HG03175 (cell line): ENCODE measurements around the gene ATP6V1G2.
"Not testable (repeated sequence)": the region's sequence is repeated elsewhere in the genome, so short reads cannot be mapped to it uniquely, and the experiment has no call there.

Experiments
- ATAC-seq: cut with Tn5 transposase; IDR thresholded peaks from one replicate; pipeline ENCODE4 v1.9.1; 2021; ENCODE audit warnings: mild to moderate bottlenecking, moderate library complexity; ENCODE audit not compliant: unreplicated experiment

ATP6V1G2 gene

DNA sequence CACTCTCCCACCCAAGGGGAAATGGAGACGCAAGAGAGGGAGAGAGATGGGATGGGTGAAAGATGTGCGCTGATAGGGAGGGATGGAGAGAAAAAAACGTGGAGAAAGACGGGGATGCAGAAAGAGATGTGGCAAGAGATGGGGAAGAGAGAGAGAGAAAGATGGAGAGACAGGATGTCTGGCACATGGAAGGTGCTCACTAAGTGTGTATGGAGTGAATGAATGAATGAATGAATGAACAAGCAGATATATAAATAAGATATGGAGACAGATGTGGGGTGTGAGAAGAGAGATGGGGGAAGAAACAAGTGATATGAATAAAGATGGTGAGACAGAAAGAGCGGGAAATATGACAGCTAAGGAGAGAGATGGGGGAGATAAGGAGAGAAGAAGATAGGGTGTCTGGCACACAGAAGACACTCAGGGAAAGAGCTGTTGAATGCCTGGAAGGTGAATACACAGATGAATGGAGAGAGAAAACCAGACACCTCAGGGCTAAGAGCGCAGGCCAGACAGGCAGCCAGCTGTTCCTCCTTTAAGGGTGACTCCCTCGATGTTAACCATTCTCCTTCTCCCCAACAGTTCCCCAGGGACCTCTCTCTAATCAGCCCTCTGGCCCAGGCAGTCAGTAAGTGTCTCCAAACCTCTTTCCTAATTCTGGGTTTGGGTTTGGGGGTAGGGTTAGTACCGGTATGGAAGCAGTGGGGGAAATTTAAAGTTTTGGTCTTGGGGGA is 29.7 kb upstream of the ATP6V1G2 start:
- ATAC-seq, result no peak

DNA sequence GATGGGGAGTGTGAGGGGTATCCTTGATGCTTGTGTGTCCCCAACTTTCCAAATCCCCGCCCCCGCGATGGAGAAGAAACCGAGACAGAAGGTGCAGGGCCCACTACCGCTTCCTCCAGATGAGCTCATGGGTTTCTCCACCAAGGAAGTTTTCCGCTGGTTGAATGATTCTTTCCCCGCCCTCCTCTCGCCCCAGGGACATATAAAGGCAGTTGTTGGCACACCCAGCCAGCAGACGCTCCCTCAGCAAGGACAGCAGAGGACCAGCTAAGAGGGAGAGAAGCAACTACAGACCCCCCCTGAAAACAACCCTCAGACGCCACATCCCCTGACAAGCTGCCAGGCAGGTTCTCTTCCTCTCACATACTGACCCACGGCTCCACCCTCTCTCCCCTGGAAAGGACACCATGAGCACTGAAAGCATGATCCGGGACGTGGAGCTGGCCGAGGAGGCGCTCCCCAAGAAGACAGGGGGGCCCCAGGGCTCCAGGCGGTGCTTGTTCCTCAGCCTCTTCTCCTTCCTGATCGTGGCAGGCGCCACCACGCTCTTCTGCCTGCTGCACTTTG is 29.0 kb upstream of the ATP6V1G2 start, which contains the start of gene TNF:
TSS of gene TNF (plus strand) at position 231 of the 567 bp plus-strand sequence. CDS start at position 408, 177 bp downstream.
- ATAC-seq, result no peak

DNA sequence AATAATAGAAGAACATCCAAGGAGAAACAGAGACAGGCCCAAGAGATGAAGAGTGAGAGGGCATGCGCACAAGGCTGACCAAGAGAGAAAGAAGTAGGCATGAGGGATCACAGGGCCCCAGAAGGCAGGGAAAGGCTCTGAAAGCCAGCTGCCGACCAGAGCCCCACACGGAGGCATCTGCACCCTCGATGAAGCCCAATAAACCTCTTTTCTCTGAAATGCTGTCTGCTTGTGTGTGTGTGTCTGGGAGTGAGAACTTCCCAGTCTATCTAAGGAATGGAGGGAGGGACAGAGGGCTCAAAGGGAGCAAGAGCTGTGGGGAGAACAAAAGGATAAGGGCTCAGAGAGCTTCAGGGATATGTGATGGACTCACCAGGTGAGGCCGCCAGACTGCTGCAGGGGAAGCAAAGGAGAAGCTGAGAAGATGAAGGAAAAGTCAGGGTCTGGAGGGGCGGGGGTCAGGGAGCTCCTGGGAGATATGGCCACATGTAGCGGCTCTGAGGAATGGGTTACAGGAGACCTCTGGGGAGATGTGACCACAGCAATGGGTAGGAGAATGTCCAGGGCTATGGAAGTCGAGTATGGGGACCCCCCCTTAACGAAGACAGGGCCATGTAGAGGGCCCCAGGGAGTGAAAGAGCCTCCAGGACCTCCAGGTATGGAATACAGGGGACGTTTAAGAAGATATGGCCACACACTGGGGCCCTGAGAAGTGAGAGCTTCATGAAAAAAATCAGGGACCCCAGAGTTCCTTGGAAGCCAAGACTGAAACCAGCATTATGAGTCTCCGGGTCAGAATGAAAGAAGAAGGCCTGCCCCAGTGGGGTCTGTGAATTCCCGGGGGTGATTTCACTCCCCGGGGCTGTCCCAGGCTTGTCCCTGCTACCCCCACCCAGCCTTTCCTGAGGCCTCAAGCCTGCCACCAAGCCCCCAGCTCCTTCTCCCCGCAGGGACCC is 28.0 kb upstream of the ATP6V1G2 start:
- no peak for ATAC-seq

DNA sequence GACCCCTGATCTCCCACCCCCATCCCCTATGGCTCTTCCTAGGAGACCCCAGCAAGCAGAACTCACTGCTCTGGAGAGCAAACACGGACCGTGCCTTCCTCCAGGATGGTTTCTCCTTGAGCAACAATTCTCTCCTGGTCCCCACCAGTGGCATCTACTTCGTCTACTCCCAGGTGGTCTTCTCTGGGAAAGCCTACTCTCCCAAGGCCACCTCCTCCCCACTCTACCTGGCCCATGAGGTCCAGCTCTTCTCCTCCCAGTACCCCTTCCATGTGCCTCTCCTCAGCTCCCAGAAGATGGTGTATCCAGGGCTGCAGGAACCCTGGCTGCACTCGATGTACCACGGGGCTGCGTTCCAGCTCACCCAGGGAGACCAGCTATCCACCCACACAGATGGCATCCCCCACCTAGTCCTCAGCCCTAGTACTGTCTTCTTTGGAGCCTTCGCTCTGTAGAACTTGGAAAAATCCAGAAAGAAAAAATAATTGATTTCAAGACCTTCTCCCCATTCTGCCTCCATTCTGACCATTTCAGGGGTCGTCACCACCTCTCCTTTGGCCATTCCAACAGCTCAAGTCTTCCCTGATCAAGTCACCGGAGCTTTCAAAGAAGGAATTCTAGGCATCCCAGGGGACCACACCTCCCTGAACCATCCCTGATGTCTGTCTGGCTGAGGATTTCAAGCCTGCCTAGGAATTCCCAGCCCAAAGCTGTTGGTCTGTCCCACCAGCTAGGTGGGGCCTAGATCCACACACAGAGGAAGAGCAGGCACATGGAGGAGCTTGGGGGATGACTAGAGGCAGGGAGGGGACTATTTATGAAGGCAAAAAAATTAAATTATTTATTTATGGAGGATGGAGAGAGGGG is 27.1 kb upstream of the ATP6V1G2 start:
- no peak for ATAC-seq

DNA sequence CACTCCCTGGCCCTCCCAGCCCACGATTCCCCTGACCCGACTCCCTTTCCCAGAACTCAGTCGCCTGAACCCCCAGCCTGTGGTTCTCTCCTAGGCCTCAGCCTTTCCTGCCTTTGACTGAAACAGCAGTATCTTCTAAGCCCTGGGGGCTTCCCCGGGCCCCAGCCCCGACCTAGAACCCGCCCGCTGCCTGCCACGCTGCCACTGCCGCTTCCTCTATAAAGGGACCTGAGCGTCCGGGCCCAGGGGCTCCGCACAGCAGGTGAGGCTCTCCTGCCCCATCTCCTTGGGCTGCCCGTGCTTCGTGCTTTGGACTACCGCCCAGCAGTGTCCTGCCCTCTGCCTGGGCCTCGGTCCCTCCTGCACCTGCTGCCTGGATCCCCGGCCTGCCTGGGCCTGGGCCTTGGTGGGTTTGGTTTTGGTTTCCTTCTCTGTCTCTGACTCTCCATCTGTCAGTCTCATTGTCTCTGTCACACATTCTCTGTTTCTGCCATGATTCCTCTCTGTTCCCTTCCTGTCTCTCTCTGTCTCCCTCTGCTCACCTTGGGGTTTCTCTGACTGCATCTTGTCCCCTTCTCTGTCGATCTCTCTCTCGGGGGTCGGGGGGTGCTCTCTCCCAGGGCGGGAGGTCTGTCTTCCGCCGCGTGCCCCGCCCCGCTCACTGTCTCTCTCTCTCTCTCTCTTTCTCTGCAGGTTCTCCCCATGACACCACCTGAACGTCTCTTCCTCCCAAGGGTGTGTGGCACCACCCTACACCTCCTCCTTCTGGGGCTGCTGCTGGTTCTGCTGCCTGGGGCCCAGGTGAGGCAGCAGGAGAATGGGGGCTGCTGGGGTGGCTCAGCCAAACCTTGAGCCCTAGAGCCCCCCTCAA is 25.9 kb upstream of the ATP6V1G2 start, which contains the start of gene LTA:
TSS of gene LTA (plus strand) at position 249 of the 871 bp plus-strand sequence. CDS start at position 703, 454 bp downstream.
- peak; percentile 55 for ATAC-seq

DNA sequence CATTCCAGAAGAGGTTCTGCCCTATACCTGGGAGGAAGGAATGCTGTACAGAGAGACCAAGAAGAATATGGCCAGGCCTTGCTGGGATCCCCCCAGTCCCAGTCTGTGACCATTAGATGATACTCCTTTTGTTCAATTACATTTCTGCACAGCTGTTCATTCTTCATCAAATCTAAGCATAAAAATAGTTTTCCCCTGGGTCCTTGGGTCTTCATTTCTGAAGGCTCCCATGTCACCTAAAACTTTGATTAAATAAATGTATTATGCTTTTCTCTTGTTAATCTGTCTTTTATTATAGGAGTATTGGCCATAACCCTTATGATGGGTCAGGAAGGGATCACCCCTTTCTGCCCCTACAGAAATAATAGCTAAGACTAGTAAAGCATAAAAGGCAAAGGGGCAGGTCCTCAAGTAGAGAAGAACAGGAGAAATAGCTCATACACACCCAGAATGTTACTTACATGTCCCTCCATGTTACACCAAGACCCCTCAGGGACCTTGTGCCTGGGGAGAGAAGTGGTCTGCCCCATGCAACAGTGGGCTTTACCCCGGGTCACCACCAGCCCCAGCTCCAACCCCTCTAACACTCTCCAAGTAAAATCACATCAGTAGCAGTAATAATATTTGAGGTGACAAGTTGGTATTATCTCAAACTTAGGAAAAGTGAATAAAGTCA is 23.6 kb upstream of the ATP6V1G2 start:
- ATAC-seq, result no peak

DNA sequence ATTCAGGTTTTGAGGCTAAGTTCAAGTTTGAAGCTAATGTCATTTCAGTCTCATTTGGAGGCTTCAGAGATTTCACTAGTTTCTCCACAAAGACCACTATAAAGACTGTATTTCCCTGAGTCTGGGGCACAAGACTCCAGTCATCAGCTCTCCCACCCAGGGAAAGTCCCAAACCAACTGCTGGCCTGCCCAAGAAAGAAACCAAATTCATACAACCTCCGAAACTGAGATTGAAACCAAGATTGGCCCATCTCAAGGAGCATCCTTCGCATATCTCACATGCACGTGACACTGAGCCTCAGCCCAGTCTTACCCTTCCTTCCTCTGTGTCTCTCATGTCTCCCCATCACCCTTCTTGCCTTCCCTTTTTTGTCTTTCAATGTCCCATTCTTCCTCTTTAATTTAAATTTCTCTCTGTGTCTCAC is 22.1 kb upstream of the ATP6V1G2 start:
- ATAC-seq, result peak; percentile 71

DNA sequence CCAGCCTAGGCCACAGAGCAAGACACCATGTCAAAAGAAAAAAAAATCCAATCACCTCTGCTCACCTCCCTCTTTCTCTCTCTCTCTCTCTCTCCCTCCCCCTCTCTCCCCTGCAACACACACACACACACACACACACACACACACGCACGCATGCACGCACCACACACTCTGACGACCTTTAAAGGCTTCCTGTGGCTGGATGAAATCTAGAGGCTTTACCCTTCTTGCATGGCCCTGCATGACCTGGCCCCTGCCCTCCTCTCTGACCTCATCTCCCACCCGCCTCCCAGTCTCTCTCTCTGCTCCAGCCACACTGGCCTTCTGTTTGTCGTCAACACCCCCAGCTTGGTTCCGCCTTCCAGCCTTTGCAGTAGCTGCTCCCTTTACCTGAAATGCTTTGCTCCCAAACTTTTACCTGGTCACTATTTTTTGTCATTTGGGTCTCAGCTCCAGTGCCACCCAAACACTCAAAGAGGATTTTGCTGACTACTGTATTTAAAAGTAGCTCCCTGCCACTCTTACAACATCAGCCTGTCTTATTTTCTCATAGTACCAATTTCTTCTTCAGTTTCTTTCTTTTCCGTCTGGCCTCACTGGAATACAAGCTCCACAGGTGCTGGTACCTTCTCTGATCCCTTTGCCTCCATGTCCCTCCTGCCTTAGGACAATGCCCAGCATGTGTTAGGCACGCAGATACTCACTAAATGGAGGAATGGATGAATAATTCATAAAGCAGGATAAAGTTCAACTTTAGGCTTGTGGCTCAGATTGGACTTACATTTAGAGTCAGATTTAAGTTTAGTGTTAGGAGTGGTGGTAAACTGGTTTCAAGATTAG is 21.3 kb upstream of the ATP6V1G2 start:
- no peak for ATAC-seq

DNA sequence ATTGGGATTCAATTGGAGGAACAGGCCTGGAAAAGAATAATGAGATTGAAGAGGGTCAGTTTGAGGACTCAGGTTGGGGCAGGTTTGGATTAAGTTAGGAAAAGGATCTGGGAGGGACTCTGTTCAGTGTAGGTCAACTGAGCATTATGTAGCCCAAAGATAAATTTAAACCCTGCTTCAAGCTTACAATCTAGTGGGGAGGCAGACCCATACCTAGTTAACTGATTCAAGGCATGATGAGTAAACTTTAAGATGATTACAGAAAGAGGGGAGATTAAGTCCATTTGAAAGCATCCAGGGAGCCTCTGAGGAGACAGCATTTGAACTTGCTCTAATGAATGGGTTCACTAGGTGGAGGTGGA is 14.3 kb upstream of the ATP6V1G2 start:
- ATAC-seq, result no peak

DNA sequence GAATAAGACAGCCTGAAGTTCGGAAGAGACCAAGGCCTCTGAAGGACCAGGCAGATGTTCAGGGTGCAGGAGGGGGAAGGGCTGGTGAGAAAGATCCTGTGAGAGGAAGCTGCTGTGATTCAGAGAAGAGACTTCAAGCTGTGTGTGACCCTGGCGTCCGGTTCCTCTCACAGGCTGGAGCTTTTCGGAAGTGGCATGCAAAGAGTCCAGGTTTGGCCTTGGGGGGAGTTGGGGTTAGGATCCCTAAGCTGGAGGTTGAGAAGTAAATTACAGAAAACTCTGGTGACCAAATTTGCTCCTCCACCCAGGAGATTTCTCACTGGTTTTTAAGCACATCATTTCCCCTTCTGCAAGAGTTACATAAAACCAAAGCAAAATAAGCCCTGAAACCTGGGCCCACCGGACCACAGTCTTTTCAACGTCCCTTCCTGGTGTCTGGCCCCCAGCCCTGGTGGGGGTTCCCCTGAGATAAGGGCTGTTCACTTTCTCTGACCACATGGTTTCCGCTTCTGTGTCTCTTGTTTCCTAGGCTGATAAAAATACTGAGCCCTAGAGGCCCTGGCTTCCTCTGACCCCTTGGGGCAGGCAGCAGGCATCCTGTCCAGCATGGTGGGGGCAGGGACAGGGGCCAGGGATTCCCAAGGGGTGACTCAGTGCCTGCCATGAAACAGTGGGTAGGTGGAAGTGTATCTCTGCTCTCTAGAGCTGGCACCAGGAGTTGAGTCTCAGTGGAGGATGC is 13.7 kb upstream of the ATP6V1G2 start:
- ATAC-seq, result peak; percentile 71

DNA sequence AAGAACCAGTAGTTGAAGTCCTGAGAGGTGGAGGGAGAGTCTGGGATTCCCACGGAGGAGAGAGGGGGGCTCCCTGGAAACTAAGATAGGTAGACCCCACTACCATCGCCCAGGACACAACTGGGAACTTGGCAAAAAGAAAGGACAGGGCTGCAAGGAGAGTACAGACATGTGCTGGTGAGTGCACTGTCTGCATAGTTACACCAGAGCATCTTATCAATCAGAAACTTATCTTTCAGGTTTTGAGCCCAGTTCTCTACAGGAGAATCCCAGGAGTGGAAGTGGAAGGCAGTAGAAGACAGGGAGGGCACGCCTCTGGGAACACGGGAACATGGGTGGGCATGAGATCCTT is 13.2 kb upstream of the ATP6V1G2 start:
- ATAC-seq, result no peak

DNA sequence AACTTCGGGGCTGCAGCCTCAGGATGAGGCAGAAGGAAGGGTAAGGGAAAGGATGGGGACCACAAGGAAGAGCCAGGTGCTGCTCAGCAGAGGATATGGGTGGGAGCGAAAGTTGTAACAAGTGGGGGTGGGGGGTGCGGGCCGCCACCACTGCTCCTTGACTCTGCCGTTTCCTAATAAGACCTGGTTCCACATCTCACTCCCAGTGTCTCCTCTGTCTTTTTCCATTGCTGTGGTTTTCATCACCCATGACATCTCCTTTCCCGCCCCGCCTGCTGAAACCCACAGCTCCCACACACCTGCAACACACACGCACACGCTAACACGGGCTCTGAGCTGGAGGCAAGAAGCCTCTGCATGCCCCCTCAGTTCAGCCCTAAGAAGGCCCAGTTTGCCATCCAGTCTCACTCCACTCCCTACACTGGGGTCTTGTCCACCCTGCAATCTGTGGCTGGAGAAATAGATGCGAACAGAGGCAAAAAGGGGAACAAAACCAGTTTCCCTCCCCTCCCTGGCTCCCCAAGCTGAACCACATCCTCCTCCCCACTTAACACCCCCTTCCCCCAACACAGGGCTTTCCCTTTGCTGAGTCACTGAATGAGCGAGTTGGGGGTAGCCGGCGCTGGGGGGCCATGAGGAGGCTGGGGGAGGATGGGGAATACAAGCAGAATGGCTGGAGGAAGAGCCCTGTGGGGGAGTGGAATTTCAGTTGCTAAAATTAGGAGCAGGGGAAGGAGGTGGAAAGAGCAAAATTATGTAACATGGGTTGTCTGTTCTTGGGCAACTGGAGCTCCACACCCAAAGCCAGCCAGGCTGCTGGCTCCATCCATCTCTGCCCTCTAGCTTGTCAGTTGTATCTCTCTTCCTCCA is 12.5 kb upstream of the ATP6V1G2 start:
- ATAC-seq, result peak; percentile 32

DNA sequence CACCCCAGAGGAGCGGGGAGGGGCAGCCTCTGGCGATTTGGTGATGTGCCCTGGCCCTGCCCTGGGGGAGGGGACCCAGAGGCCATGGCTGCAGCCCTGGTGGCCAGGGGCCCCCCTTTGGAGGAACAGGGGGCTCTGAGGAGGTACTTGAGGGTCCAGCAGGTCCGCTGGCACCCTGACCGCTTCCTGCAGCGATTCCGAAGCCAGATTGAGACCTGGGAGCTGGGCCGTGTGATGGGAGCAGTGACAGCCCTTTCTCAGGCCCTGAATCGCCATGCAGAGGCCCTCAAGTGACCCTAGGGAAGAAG is 11.9 kb upstream of the ATP6V1G2 start:
- ATAC-seq, result no peak

DNA sequence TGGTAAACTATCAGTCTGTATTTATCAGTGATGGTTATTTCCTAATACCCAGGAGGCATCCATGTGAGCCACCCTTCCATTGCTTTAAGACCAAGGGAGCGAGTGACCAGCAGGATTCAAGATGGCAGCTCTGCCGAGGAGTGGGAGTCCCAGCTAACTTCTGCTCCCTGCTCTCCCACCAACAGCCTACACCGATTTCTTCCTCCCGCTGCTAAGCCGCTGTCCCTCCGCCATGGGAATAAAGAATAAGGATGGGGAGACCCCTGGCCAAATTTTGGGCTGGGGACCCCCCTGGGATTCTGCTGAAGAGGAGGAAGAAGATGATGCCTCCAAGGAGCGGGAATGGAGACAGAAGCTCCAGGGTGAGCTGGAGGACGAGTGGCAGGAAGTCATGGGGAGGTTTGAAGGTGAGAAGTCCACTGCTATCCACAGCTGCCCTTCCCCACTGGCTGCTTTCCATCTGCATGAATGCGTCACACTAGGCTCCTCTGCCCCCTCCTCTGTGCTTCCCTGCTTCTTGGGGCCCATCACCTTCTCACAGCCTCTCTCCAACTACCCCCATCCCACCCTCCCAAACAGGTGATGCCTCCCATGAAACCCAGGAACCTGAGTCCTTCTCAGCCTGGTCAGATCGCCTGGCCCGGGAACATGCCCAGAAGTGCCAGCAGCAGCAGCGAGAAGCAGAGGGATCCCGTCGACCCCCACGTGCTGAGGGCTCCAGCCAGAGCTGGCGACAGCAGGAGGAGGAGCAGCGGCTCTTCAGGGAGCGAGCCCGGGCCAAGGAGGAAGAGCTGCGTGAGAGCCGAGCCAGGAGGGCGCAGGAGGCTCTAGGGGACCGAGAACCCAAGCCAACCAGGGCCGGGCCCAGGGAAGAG is 11.3 kb upstream of the ATP6V1G2 start:
- ATAC-seq, result no peak

DNA sequence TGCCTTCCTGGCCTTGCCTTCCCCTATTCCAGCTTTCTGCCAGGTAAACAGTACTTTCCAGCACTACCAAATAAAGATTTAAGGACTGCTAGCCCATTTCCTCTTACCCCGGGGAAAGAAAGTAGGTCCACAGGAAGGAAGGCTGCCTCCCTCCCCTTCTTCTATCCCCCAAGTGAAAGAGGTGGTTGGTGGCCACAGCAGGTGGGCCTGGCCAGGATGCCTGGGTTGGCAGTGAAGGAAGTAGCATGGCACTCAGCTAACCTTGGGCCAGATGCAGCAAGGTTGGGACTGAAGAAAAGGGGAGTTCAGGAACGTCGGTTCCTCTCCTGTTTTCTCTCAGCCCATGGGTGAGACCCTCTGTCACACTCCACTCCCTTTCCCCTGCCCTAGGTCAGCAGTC is 9.9 kb upstream of the ATP6V1G2 start:
- ATAC-seq, result no peak

DNA sequence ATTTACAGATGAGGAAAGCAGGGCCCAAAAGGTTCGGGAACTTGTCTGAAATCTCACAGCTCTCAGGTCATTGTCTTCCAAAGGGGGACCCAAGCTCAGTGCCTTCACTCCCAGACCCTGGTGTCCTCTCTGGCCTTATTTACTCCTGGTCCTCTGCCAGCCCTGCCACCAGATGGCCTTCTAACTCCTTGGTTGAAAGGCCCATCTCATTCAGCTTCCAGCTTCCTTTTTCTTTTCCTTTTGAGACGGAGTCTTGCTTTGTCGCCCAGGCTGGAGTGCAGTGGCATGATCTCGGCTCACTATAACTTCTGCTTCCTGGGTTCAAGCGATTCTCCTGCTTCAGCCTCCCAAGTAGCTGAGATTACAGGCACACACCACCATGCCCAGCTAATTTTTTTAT is 5.0 kb upstream of the ATP6V1G2 start:
- ATAC-seq, result not testable (repeated sequence)
